Embryonic facial prominence (tissue), 1 donor: ENCODE measurements around the gene SERPINA3.
"Not testable (repeated sequence)": the region's sequence is repeated elsewhere in the genome, so short reads cannot be mapped to it uniquely, and the experiment has no call there.

Source experiments
- DNase-seq: peaks from one replicate; pipeline ENCODE4 v3.0.0-alpha.2; 2016; ENCODE audit errors: extremely low spot score

The SERPINA3 gene

GRCh38 chr14:94612174-94612573 is at the start of gene SERPINA3:
SERPINA3 (plus strand) TSS chr14:94612391; CDS start chr14:94614442, 2,051 bp downstream.
- no peak for DNase-seq

GRCh38 chr14:94562941-94563883 is 49.0 kb upstream of the SERPINA3 start:
- no peak for DNase-seq

GRCh38 chr14:94564381-94564780 is 47.8 kb upstream of the SERPINA3 start:
- DNase-seq, result no peak

GRCh38 chr14:94568186-94568585 is 44.0 kb upstream of the SERPINA3 start:
- DNase-seq, result no peak

GRCh38 chr14:94569381-94570001 is 42.7 kb upstream of the SERPINA3 start:
- DNase-seq, result no peak

GRCh38 chr14:94570002-94570400 is 42.2 kb upstream of the SERPINA3 start:
- no peak for DNase-seq

GRCh38 chr14:94570440-94570839 is 41.8 kb upstream of the SERPINA3 start:
- no peak for DNase-seq

- no peak for DNase-seq
Measured at GRCh38 chr14:94571395-94571794, 40.8 kb upstream of the SERPINA3 start.

- no peak for DNase-seq
Measured at GRCh38 chr14:94571950-94572349, 40.2 kb upstream of the SERPINA3 start.

GRCh38 chr14:94572637-94573303 is 39.4 kb upstream of the SERPINA3 start:
- no peak for DNase-seq

GRCh38 chr14:94573475-94574277 is 38.5 kb upstream of the SERPINA3 start:
- no peak for DNase-seq

GRCh38 chr14:94574336-94574735 is 37.9 kb upstream of the SERPINA3 start:
- DNase-seq, result no peak

GRCh38 chr14:94575730-94576585 is 36.2 kb upstream of the SERPINA3 start:
- no peak for DNase-seq

GRCh38 chr14:94577472-94577871 is 34.7 kb upstream of the SERPINA3 start:
- DNase-seq, result not testable (repeated sequence)

- DNase-seq, result no peak
Measured at GRCh38 chr14:94578712-94579111, 33.5 kb upstream of the SERPINA3 start.

GRCh38 chr14:94581127-94581999 is 30.8 kb upstream of the SERPINA3 start, which contains the start of gene SERPINA5:
SERPINA5 (plus strand) TSS chr14:94581426; CDS start chr14:94587363, 5,937 bp downstream.
- DNase-seq, result no peak

- no peak for DNase-seq
Measured at GRCh38 chr14:94582199-94582750, 29.9 kb upstream of the SERPINA3 start.

- DNase-seq, result no peak
Measured at GRCh38 chr14:94582851-94583250, 29.3 kb upstream of the SERPINA3 start.

GRCh38 chr14:94583557-94583956 is 28.6 kb upstream of the SERPINA3 start:
- DNase-seq, result no peak
